Activated B cell treated with CpG ODN at 0.5 μM for 24 hours (primary cell): ENCODE measurements around the gene DENND5B. TPM values are rescaled to one million over a fixed set of nuclear protein-coding genes. Genes with fewer than 3 reads are reported as not detected.

ENCODE experiments used
- ATAC-seq: fragments of 200-7000 bp; cut with Tn5 transposase; one replicate; pipeline ENCODE4 v1.10.0; 2021; ENCODE audit warnings: low read depth, mild to moderate bottlenecking, moderate library complexity
- CTCF ChIA-PET: fragments of 350-600 bp; sonication (Branson Sonifier 250); formaldehyde crosslinking; loops from one replicate; lab custom pipeline; 2021; ENCODE audit warnings: antibody characterized with exemption; lab: Charles Lee
- POLR2A ChIA-PET: fragments of 350-600 bp; sonication (Branson Sonifier 250); formaldehyde crosslinking; loops from one replicate; lab custom pipeline; 2021; ENCODE audit warnings: antibody characterized with exemption; lab: Charles Lee
- DNase-seq: peaks from one replicate; pipeline ENCODE4 v3.0.0; 2022
- H3K27ac Mint-ChIP-seq: one replicate; pipeline ENCODE4 v1.8.0; 2020; ENCODE audit warnings: mixed read lengths
- H3K27me3 Mint-ChIP-seq: one replicate; pipeline ENCODE4 v1.8.0; 2021; ENCODE audit warnings: mixed read lengths
- H3K36me3 Mint-ChIP-seq: one replicate; pipeline ENCODE4 v1.8.0; 2021; ENCODE audit warnings: low read depth, mixed read lengths
- H3K4me1 Mint-ChIP-seq: one replicate; pipeline ENCODE4 v1.8.0; 2021; ENCODE audit warnings: mixed read lengths
- H3K4me3 Mint-ChIP-seq: one replicate; pipeline ENCODE4 v1.8.0; 2020; ENCODE audit warnings: mild to moderate bottlenecking, mixed read lengths
- H3K9me3 Mint-ChIP-seq: one replicate; pipeline ENCODE4 v1.8.0; 2020; ENCODE audit warnings: mixed read lengths
- intact Hi-C: fragments of 100-400 bp; cut with micrococcal nuclease; formaldehyde crosslinking; loops from one replicate; pipeline ENCODE4 v1.15.1; 2024
- total RNA-seq: library from RNA; stranded (reverse); gene quantifications from 2 replicates; pipeline ENCODE4 v1.2.3, GENCODE V29; 2022
- TF ChIP-seq, protein P1 (sequence below): fragments of 200-600 bp; IDR thresholded peaks from one replicate; pipeline ENCODE4 v1.8.0; 2022; ENCODE audit warnings: antibody characterized with exemption, mild to moderate bottlenecking

Gene DENND5B
- total RNA-seq, 1 donor from 2014 or later = 64.1 TPM

DNA sequence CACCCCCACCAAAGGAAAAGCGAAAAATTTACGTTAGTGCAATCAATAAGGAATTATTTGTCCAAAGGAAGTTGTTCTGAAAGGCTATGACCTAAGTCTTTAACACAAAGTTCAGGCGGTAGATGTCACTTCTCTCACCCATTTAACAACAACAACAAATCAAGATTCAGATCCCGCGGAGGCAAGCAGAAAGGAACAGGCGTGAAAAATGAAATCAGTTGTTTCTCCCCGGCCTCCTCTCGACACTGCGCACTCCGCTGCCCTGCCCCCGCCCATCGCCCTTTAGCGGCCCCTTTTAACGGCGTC is 1.4 kb downstream of the DENND5B start:
- Mint-ChIP-seq H3K4me1 (peaks cover 64% of the 10 kb centered on the region), H3K27ac (peak overlapping the region; percentile 94), H3K36me3 (peaks cover 29% of the 10 kb centered on the region), H3K27me3 (no peaks in the 10 kb centered on the region), H3K4me3 (peak overlapping the region; percentile 96), H3K9me3 (peaks cover 9% of the 10 kb centered on the region)
- TF ChIP-seq, protein P1, sequence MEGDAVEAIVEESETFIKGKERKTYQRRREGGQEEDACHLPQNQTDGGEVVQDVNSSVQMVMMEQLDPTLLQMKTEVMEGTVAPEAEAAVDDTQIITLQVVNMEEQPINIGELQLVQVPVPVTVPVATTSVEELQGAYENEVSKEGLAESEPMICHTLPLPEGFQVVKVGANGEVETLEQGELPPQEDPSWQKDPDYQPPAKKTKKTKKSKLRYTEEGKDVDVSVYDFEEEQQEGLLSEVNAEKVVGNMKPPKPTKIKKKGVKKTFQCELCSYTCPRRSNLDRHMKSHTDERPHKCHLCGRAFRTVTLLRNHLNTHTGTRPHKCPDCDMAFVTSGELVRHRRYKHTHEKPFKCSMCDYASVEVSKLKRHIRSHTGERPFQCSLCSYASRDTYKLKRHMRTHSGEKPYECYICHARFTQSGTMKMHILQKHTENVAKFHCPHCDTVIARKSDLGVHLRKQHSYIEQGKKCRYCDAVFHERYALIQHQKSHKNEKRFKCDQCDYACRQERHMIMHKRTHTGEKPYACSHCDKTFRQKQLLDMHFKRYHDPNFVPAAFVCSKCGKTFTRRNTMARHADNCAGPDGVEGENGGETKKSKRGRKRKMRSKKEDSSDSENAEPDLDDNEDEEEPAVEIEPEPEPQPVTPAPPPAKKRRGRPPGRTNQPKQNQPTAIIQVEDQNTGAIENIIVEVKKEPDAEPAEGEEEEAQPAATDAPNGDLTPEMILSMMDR = no peak
- POLR2A ChIA-PET = interaction anchor here (0.6 to 3.8 kb wide), 10 partner anchors 13 to 291 kb away, joined by 3 to 116 read pairs (median 6); partner anchors contain the start of gene SINHCAF
- CTCF ChIA-PET = interaction anchor here (2.0 kb wide), 1 partner anchor 11 kb away, joined by 5 read pairs; no protein-coding TSS in a partner anchor
- ATAC-seq (no peak), DNase-seq (no peak)
- intact Hi-C loops = loop anchor here (1.0 to 5.0 kb wide), 2 partner anchors 62 to 186 kb away; no protein-coding TSS in a partner anchor

DNA sequence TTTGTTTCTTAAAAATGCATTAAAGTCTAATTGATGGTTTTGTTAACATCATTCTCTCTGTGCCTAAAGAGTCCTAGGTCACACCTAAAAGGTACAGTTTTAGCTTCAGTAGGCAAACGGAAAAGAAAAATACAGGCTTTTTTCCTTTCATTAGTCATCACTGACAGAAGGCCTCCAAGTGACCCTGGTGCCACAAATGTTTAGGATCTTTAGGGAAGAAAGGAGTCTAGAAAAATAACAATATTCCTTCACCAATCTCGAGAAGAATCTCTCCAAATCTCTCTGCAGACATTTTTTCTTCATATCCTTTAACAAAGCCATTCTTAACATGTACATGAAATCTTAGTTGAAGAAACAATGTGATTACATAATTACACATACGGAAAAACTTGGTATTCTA is 2.0 kb downstream of the DENND5B start:
- ChIA-PET CTCF (no interaction called here), POLR2A (interaction anchor here (0.6 to 3.8 kb wide), 5 partner anchors 13 to 303 kb away, joined by 3 to 116 read pairs (median 8); partner anchors contain the start of gene SINHCAF)
- no peak for ATAC-seq
- Mint-ChIP-seq H3K27ac (peak overlapping the region; percentile 94), H3K36me3 (peaks cover 30% of the 10 kb centered on the region), H3K27me3 (no peaks in the 10 kb centered on the region), H3K9me3 (peaks cover 9% of the 10 kb centered on the region), H3K4me3 (peak overlapping the region; percentile 96), H3K4me1 (peaks cover 65% of the 10 kb centered on the region)
- TF ChIP-seq, protein P1 = no peak
- no peak for DNase-seq
- intact Hi-C loops = loop anchor here (1.0 to 5.0 kb wide), 2 partner anchors 62 to 186 kb away; no protein-coding TSS in a partner anchor

DNA sequence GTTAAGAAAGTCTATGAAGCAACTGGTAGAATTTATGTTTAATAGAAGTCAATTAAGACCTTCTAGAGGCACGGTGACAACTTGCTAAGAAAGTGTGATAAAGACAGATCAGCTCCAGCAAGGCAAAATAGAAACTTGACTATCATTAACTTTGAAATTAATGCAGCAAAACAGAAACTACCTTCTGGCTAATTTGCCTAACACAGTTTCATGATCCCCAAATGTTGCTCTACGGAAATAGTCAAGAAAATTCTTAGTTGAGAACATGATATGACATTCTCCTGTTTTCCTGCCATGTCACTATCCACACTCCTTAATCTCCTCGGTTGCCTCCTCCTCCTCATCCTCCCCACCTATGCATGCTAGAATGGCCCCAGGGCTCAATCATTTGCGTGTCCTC is 4.2 kb downstream of the DENND5B start:
- Mint-ChIP-seq H3K27ac (peak overlapping the region; percentile 94), H3K36me3 (peaks cover 38% of the 10 kb centered on the region), H3K9me3 (peaks cover 9% of the 10 kb centered on the region), H3K4me3 (peak overlapping the region; percentile 52), H3K4me1 (peaks cover 69% of the 10 kb centered on the region), H3K27me3 (no peaks in the 10 kb centered on the region)
- intact Hi-C loops = loop anchor here (2.0 to 5.0 kb wide), 2 partner anchors 14 to 59 kb away; no protein-coding TSS in a partner anchor
- TF ChIP-seq, protein P1 = no peak
- no peak for ATAC-seq
- ChIA-PET POLR2A (interaction anchor here (0.5 to 0.9 kb wide), 5 partner anchors 8 to 51 kb away, joined by 3 to 6 read pairs (median 4); no protein-coding TSS in a partner anchor), CTCF (interaction anchor here (1.0 kb wide), 1 partner anchor 184 kb away, joined by 3 read pairs; no protein-coding TSS in a partner anchor)
- no peak for DNase-seq

DNA sequence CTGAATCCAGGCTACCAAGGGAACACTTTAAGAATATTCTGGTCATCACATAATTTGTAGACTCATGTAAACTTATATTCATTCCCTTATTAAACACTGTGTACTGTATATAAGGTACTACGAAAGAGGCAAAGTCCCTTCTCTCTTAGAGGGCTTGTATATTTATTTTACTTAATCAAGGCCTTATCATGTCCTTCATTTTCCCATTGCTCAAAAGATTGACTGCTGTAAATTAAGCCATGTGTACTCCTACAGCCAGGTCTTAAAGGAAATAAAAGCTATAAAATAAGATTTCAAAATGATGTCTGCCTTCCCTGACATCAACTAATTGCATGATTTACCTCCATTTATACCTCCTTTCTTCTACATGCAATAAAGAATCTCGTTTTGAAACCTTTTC is 5.0 kb downstream of the DENND5B start:
- no peak for ATAC-seq
- ChIA-PET CTCF (interaction anchor here (1.0 kb wide), 1 partner anchor 183 kb away, joined by 3 read pairs; no protein-coding TSS in a partner anchor), POLR2A (interaction anchor here (0.9 to 2.0 kb wide), 3 partner anchors 9 to 183 kb away, joined by 3 to 9 read pairs (median 4); no protein-coding TSS in a partner anchor)
- Mint-ChIP-seq H3K36me3 (peaks cover 36% of the 10 kb centered on the region), H3K4me1 (peaks cover 65% of the 10 kb centered on the region), H3K27me3 (no peaks in the 10 kb centered on the region), H3K4me3 (peak overlapping the region; percentile 9), H3K9me3 (peaks cover 9% of the 10 kb centered on the region), H3K27ac (peak overlapping the region; percentile 81)
- TF ChIP-seq, protein P1 = no peak
- no peak for DNase-seq
- intact Hi-C loops = loop anchor here (2.0 to 5.0 kb wide), 2 partner anchors 13 to 59 kb away; no protein-coding TSS in a partner anchor

DNA sequence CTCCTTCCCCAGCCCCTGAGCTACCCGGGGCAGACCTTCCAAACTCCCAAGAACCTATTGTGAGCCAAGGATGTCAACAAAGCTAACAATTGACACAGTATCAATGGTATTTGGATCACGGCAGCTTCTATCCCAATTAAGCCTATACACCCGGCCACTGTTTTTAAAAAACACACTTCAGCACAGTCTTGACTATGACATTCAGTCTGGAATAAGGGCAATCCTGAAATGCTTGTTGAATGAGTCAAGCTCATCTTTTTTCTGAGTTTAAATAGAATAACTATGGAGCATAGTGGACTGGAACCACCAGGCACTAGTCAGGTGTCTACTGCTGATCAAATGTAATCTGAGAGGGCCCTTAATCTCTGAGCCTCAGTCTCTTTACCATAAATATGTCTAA is 5.7 kb downstream of the DENND5B start:
- ATAC-seq (no peak), DNase-seq (no peak)
- intact Hi-C loops = loop anchor here (5.0 kb wide), 1 partner anchor 58 kb away; no protein-coding TSS in a partner anchor
- CTCF ChIA-PET = no interaction called here
- TF ChIP-seq, protein P1 = no peak
- POLR2A ChIA-PET = interaction anchor here (0.5 to 2.0 kb wide), 5 partner anchors 11 to 394 kb away, joined by 3 to 9 read pairs (median 4); no protein-coding TSS in a partner anchor
- H3K27me3 Mint-ChIP-seq = no peaks in the 10 kb centered on the region
- H3K4me1 Mint-ChIP-seq = peaks cover 65% of the 10 kb centered on the region
- peaks cover 9% of the 10 kb centered on the region for H3K9me3 Mint-ChIP-seq
- peak overlapping the region; percentile 9 for H3K4me3 Mint-ChIP-seq
- peak overlapping the region; percentile 81 for H3K27ac Mint-ChIP-seq
- peaks cover 36% of the 10 kb centered on the region for H3K36me3 Mint-ChIP-seq
